HG03378 (cell line): ENCODE measurements around the gene WDR54.

Source experiments
- ATAC-seq: cut with Tn5 transposase; IDR thresholded peaks from one replicate; pipeline ENCODE4 v1.9.1; 2021; ENCODE audit warnings: mild to moderate bottlenecking, moderate library complexity; ENCODE audit not compliant: unreplicated experiment

Gene WDR54

GRCh38 chr2:74421221-74421870 is at the start of gene WDR54, which contains the start of gene C2orf81:
WDR54 (plus strand) TSS chr2:74421730; CDS start chr2:74422154, 424 bp downstream.
C2orf81 (minus strand) TSS chr2:74421619; CDS start chr2:74421560, 59 bp downstream.
- peak; percentile 67 for ATAC-seq

- ATAC-seq, result no peak
Observed at GRCh38 chr2:74372674-74373073, 48.9 kb upstream of the WDR54 start.

GRCh38 chr2:74373221-74373676 is 48.3 kb upstream of the WDR54 start:
- no peak for ATAC-seq

GRCh38 chr2:74373985-74374384 is 47.5 kb upstream of the WDR54 start:
- no peak for ATAC-seq

- ATAC-seq, result no peak
Observed at GRCh38 chr2:74374509-74375205, 46.9 kb upstream of the WDR54 start.

- ATAC-seq, result no peak
Observed at GRCh38 chr2:74375838-74376237, 45.7 kb upstream of the WDR54 start.

- ATAC-seq, result no peak
Observed at GRCh38 chr2:74378007-74378406, 43.5 kb upstream of the WDR54 start.

GRCh38 chr2:74379851-74380789 is 41.4 kb upstream of the WDR54 start, which contains the start of gene DCTN1:
DCTN1 (minus strand) TSS chr2:74380311; CDS start chr2:74380037, 274 bp downstream.
- no peak for ATAC-seq

GRCh38 chr2:74381751-74382150 is 39.8 kb upstream of the WDR54 start:
- no peak for ATAC-seq

GRCh38 chr2:74383254-74383653 is 38.3 kb upstream of the WDR54 start:
- no peak for ATAC-seq

- no peak for ATAC-seq
Observed at GRCh38 chr2:74384051-74384450, 37.5 kb upstream of the WDR54 start.

- ATAC-seq, result no peak
Observed at GRCh38 chr2:74385396-74385795, 36.1 kb upstream of the WDR54 start.

GRCh38 chr2:74387346-74387745 is 34.2 kb upstream of the WDR54 start:
- no peak for ATAC-seq

- no peak for ATAC-seq
Observed at GRCh38 chr2:74390606-74391005, 30.9 kb upstream of the WDR54 start.

- no peak for ATAC-seq
Observed at GRCh38 chr2:74391209-74391579, 30.3 kb upstream of the WDR54 start.

GRCh38 chr2:74391580-74392448 is 29.7 kb upstream of the WDR54 start:
- peak; percentile 78 for ATAC-seq

- ATAC-seq, result no peak
Observed at GRCh38 chr2:74392449-74392743, 29.1 kb upstream of the WDR54 start.

GRCh38 chr2:74393525-74393924 is 28.0 kb upstream of the WDR54 start:
- ATAC-seq, result no peak

- no peak for ATAC-seq
Observed at GRCh38 chr2:74396149-74396548, 25.4 kb upstream of the WDR54 start.

GRCh38 chr2:74399785-74400184 is 21.7 kb upstream of the WDR54 start:
- ATAC-seq, result no peak
